ENCODE results near the gene PLPP4.

Gene PLPP4

GRCh38 chr10:120456143-120456625 is 843 bp upstream of the PLPP4 start:
- DNase-seq (ENCODE audit: low spot score) = peak; percentile 57

- no peak for DNase-seq (ENCODE audit: low spot score)
Observed at GRCh38 chr10:120457431-120458172, 575 bp downstream of the PLPP4 start.

- no peak for DNase-seq (ENCODE audit: low spot score)
Observed at GRCh38 chr10:120458432-120458831, 1.4 kb downstream of the PLPP4 start.

- DNase-seq (ENCODE audit: low spot score) = no peak
Observed at GRCh38 chr10:120459185-120459584, 2.2 kb downstream of the PLPP4 start.

- no peak for DNase-seq (ENCODE audit: low spot score)
Observed at GRCh38 chr10:120460186-120460585, 3.2 kb downstream of the PLPP4 start.

GRCh38 chr10:120460776-120461175 is 3.7 kb downstream of the PLPP4 start:
- DNase-seq (ENCODE audit: low spot score) = no peak

GRCh38 chr10:120462018-120462682 is 5.1 kb downstream of the PLPP4 start:
- DNase-seq (ENCODE audit: low spot score) = no peak

- DNase-seq (ENCODE audit: low spot score) = no peak
Observed at GRCh38 chr10:120465138-120465537, 8.1 kb downstream of the PLPP4 start.

GRCh38 chr10:120466006-120466405 is 9.0 kb downstream of the PLPP4 start:
- no peak for DNase-seq (ENCODE audit: low spot score)

- peak; percentile 13 for DNase-seq (ENCODE audit: low spot score)
Observed at GRCh38 chr10:120473593-120473992, 16.6 kb downstream of the PLPP4 start.

GRCh38 chr10:120474956-120475355 is 17.9 kb downstream of the PLPP4 start:
- no peak for DNase-seq (ENCODE audit: low spot score)

GRCh38 chr10:120475844-120476791 is 19.1 kb downstream of the PLPP4 start:
- DNase-seq (ENCODE audit: low spot score) = peak; percentile 26

- peak; percentile 8 for DNase-seq (ENCODE audit: low spot score)
Observed at GRCh38 chr10:120477021-120477742, 20.2 kb downstream of the PLPP4 start.

GRCh38 chr10:120477743-120478141 is 20.7 kb downstream of the PLPP4 start:
- peak; percentile 22 for DNase-seq (ENCODE audit: low spot score)

GRCh38 chr10:120478386-120478785 is 21.4 kb downstream of the PLPP4 start:
- no peak for DNase-seq (ENCODE audit: low spot score)

- no peak for DNase-seq (ENCODE audit: low spot score)
Observed at GRCh38 chr10:120479506-120479905, 22.5 kb downstream of the PLPP4 start.

- peak; percentile 16 for DNase-seq (ENCODE audit: low spot score)
Observed at GRCh38 chr10:120480065-120480600, 23.1 kb downstream of the PLPP4 start.

GRCh38 chr10:120480848-120481247 is 23.8 kb downstream of the PLPP4 start:
- peak; percentile 20 for DNase-seq (ENCODE audit: low spot score)

- DNase-seq (ENCODE audit: low spot score) = peak; percentile 15
Observed at GRCh38 chr10:120483006-120483405, 26.0 kb downstream of the PLPP4 start.

- peak; percentile 9 for DNase-seq (ENCODE audit: low spot score)
Observed at GRCh38 chr10:120483651-120484301, 26.7 kb downstream of the PLPP4 start.

GRCh38 chr10:120485946-120486345 is 28.9 kb downstream of the PLPP4 start:
- DNase-seq (ENCODE audit: low spot score) = peak; percentile 9
